HTERT RPE-1 (cell line): ENCODE results near the gene C9orf40.

Source experiments
- in situ Hi-C: fragments of 300-500 bp; cut with MboI; formaldehyde crosslinking; loops from 4 replicates; pipeline ENCODE4 v1.14.3; 2020; ENCODE audit warnings: low sequenced_read_pairs

Gene C9orf40

GRCh38 chr9:74952201-74953151 lies at the start of gene C9orf40:
TSS of gene C9orf40 (minus strand) at chr9:74952912. CDS start at chr9:74952611, 301 bp downstream.
- in situ Hi-C loops = no loop called here

GRCh38 chr9:75001719-75002421 lies 49.2 kb upstream of the C9orf40 start:
- in situ Hi-C loops = no loop called here

GRCh38 chr9:75000835-75001234 lies 48.1 kb upstream of the C9orf40 start:
- in situ Hi-C loops = no loop called here

- in situ Hi-C loops = no loop called here
These were observed 32.3 kb upstream of the C9orf40 start for GRCh38 chr9:74985041-74985440.

GRCh38 chr9:74983709-74984108 lies 31.0 kb upstream of the C9orf40 start:
- in situ Hi-C loops = no loop called here

GRCh38 chr9:74979844-74980243 lies 27.1 kb upstream of the C9orf40 start:
- in situ Hi-C loops = no loop called here

- in situ Hi-C loops = no loop called here
These were observed 24.6 kb upstream of the C9orf40 start for GRCh38 chr9:74977287-74977686.

- in situ Hi-C loops = no loop called here
These were observed 22.8 kb upstream of the C9orf40 start for GRCh38 chr9:74975538-74975937.

GRCh38 chr9:74974558-74974957 lies 21.8 kb upstream of the C9orf40 start:
- in situ Hi-C loops = no loop called here

- in situ Hi-C loops = no loop called here
These were observed 21.0 kb upstream of the C9orf40 start for GRCh38 chr9:74973714-74974113.

GRCh38 chr9:74963056-74963455 lies 10.3 kb upstream of the C9orf40 start:
- in situ Hi-C loops = no loop called here

- in situ Hi-C loops = no loop called here
These were observed 8.8 kb upstream of the C9orf40 start for GRCh38 chr9:74961496-74961895.

GRCh38 chr9:74960561-74960960 lies 7.8 kb upstream of the C9orf40 start:
- in situ Hi-C loops = no loop called here

- in situ Hi-C loops = no loop called here
These were observed 5.9 kb upstream of the C9orf40 start for GRCh38 chr9:74958587-74958986.

- in situ Hi-C loops = no loop called here
These were observed 581 bp upstream of the C9orf40 start for GRCh38 chr9:74953235-74953751.

GRCh38 chr9:74951725-74952151 lies 974 bp downstream of the C9orf40 start:
- in situ Hi-C loops = no loop called here

GRCh38 chr9:74951107-74951720 lies 1.5 kb downstream of the C9orf40 start:
- in situ Hi-C loops = no loop called here

- in situ Hi-C loops = no loop called here
These were observed 2.6 kb downstream of the C9orf40 start for GRCh38 chr9:74949859-74950855.

- in situ Hi-C loops = no loop called here
These were observed 3.8 kb downstream of the C9orf40 start for GRCh38 chr9:74948937-74949336.

GRCh38 chr9:74946686-74947085 lies 6.0 kb downstream of the C9orf40 start:
- in situ Hi-C loops = no loop called here
